Measurements from ENCODE around the gene OR7C1. TPM values are rescaled to one million over a fixed set of nuclear protein-coding genes. Genes with fewer than 3 reads are reported as not detected.
"Not testable (repeated sequence)": the region's sequence is repeated elsewhere in the genome, so short reads cannot be mapped to it uniquely, and the experiment has no call there.

The OR7C1 gene
- total RNA-seq, 1 experiment from 2014 or later: not detected

GRCh38 chr19:14785102-14785793 lies 49.7 kb downstream of the OR7C1 start:
- DNase-seq (ENCODE audit: extremely low read depth, low read depth): not testable (repeated sequence)

DNA sequence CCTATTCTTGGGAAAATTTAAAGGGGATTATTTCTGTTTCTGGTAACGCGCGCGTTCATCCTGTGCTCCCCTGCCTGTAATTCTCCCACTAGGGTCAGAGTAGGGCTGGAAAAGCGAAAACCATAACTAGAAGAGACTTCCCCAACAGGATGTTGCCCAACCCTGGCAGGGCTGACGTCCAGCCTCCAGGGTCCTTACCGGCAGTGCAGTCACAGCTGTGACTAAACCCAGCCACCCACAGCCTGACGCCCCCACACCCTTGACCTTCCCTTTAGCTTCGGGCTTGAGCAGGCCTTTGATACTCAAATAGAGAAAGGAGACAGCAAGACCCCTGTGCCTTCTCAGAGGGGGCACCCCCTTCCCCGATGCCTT lies 50.3 kb downstream of the OR7C1 start:
- not testable (repeated sequence) for DNase-seq (ENCODE audit: extremely low read depth, low read depth)

DNA sequence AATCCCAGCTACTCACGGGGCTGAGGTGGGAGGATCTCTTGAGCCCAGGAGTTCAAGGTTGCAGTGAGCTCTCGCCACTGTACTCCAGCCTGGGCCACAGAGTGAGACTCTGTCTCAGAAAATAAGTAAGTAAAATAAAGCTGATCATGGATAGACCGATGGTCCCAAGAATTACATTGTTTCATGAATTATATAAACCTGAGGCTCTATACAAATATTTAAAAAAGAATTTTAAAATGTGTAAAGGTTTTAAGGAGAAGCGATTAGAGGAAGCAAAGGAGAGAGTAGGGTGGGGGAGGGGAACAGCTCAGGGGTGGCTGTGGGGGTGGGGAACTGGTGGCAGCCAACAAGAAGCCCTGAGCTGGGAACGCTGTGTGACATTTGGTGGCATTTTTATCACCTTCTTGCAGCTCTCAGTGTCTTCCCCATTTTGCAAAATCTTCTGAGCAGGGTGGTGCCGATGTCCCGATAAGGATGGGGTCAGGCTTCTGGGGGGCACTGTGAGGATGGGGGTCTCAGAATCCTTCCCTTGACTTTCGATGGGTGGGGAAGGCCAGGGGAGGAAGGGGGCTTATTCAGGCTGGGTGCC lies 51.5 kb downstream of the OR7C1 start:
- DNase-seq (ENCODE audit: extremely low read depth, low read depth): not testable (repeated sequence)

DNA sequence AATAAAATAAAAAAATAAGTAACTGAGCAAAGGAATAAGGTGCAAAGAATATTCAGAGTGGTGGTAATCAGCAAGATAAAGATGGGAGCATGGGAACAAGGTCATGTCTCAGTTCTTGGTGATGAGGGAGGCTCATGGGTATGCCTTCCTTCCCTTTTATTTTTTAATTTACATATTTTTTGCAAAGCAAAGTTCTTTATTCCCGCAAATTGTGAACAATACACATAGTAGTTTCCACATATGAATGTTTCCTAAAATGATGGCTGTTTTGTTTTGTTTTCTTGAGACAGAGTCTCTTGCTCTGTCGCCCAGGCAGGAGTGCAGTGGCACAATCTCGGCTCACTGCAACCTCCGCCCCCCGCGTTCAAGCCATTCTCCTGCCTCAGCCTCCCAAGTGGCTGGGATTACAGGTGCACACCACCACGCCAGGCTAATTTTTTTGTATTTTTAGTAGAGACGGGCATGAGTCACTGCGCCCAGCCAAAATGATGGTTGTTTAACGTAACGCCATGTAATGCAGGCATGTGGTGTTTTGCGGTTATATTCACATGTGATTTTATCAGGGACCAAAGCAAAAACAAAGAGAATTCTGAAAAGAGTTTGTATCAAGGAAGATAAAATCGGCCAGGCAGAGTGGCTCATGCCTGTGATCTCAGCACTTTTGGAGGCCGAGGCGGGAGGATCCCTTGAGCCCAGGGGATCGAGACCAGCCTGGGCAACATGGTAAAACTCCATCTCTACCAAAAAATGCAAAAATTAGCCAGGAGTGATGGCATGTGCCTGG lies 52.2 kb downstream of the OR7C1 start:
- no peak for DNase-seq (ENCODE audit: extremely low read depth, low read depth)

GRCh38 chr19:14781713-14782536 lies 53.1 kb downstream of the OR7C1 start:
- not testable (repeated sequence) for DNase-seq (ENCODE audit: extremely low read depth, low read depth)

DNA sequence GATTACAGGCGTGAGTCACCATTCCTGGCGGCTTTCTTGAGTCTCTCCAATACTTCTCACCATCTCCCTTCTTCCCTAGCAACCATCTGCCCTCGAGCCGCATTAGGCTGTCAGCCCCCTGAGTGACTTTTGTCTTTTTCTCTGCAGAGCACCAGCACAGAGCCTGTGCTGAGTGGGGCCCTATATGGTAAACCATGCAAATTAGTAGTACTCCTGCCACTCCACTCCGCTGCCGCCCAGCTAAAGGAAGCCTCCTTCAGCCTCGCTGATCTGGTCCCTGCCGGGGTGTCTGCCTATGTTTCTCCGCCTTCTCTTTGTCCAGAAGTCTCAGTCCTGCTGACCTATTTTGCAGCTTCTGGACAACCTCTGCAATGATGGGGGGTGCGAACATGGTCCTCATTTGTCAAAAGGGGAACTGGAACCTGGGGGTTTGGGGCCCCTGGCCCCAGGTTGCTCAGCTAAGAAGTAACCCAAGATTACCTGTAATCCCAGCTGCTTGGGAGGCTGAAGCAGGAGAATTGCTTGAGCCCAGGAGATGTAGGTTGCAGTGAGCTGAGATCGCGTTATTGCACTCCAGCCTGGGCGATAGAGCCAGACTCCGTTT lies 54.3 kb downstream of the OR7C1 start:
- not testable (repeated sequence) for DNase-seq (ENCODE audit: extremely low read depth, low read depth)

DNA sequence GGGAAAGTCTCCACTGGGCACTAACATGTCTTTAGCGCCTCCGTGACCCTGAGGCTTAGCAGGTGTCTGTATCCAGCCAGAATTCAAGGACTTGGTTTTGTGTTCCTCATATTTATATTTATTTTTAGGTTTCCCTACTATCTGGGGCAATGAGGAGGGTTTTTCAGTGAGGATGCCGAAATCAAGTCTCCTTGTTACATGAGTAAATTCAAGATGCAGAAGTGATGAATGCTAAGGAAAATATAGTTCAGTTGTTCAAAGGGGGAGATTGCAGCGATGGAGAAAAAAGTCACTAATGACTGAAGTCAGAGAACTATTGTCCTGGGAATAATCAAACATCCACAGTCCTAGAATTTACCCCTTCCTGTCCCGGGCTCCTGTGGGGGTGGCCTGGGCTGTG lies 55.8 kb downstream of the OR7C1 start:
- DNase-seq (ENCODE audit: extremely low read depth, low read depth): no peak

- DNase-seq (ENCODE audit: extremely low read depth, low read depth): not testable (repeated sequence)
These were observed 56.7 kb downstream of the OR7C1 start, which contains the start of gene ADGRE2 for GRCh38 chr19:14778110-14778845. Gene ADGRE2, minus strand, starts transcription at chr19:14778560. Its CDS starts 1,804 bp downstream, at chr19:14776756.

- not testable (repeated sequence) for DNase-seq (ENCODE audit: extremely low read depth, low read depth)
These were observed 57.3 kb downstream of the OR7C1 start for GRCh38 chr19:14777645-14778044.

GRCh38 chr19:14775869-14776586 lies 59.0 kb downstream of the OR7C1 start:
- DNase-seq (ENCODE audit: extremely low read depth, low read depth): no peak

DNA sequence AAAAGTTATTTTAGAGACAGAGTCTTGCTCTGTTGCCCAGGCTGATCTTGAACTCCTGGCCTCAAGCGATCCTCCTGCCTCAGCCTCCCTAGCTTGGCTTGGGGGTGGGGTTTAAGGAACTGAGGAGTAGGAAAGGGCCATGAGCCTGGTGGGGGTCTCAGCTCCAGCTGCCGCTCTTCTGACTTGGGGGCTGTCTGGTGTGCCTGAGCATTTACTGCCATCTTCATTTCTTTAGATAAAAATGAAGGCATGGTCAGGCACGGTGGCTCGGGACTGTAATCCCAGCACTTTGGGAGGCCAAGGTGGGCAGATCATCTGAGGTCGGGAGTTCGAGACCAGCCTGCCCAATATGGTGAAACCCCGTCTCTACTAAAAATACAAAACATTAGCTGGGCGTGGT lies 59.7 kb downstream of the OR7C1 start:
- DNase-seq (ENCODE audit: extremely low read depth, low read depth): not testable (repeated sequence)

DNA sequence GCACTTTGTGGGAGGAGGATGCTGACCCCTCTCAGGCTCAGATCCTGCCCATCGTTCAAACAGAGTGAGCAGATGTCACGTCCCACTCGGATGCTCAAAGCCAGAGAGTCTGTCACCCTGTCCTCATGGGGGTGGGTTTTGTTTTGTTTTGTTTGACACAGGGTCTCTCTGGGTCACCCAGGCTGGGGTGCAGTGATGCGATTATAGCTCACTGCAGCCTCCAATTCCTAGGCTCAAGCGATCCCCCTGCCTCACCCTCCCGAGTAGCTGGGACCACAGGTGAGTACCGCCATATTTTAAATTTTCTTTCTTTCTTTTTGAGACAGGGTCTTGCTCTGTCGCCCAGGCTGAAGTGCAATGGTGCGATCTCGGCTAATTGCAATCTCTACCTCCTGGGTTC lies 60.6 kb downstream of the OR7C1 start:
- no peak for DNase-seq (ENCODE audit: extremely low read depth, low read depth)

DNA sequence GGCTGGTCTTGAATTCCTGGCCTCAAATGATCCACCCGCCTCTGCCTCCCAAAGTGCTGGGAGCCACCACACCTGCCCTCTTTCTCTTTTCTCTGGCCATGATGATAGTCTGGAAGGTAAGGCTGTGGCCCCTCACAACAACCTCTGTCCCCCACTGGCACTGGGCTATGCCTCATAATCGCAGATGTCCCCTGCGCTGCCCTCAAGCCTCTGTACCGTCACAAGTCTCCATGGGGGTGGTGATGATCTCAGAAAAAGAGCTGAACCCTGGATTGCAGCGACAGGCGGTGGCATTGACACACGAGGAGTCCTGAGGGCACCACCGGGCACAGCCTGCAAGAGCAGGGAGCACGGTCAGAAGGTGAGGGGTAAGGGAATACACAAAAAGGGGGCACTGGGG lies 61.3 kb downstream of the OR7C1 start:
- DNase-seq (ENCODE audit: extremely low read depth, low read depth): not testable (repeated sequence)

- no peak for DNase-seq (ENCODE audit: extremely low read depth, low read depth)
These were observed 62.0 kb downstream of the OR7C1 start for GRCh38 chr19:14772995-14773394.

DNA sequence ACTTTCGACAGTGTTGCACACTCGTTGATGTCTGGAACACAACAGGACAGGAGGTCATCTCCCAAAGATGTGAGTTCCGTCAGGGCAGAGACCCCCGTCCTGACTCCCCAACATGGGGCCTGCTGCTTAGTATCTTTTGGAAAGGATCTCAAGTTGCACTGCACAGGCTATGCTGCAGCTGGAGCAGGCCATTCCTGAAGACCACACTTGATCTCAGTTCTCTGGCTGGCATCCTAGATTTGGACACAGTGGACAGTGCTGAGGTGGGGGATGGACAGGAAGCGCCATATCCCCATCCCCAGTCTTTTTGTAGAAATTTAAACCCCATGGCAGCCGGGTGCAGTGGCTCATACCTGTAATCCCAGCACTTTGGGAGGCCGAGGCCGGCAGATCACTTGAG lies 62.5 kb downstream of the OR7C1 start:
- no peak for DNase-seq (ENCODE audit: extremely low read depth, low read depth)

- DNase-seq (ENCODE audit: extremely low read depth, low read depth): no peak
These were observed 63.8 kb downstream of the OR7C1 start for GRCh38 chr19:14770944-14771839.

DNA sequence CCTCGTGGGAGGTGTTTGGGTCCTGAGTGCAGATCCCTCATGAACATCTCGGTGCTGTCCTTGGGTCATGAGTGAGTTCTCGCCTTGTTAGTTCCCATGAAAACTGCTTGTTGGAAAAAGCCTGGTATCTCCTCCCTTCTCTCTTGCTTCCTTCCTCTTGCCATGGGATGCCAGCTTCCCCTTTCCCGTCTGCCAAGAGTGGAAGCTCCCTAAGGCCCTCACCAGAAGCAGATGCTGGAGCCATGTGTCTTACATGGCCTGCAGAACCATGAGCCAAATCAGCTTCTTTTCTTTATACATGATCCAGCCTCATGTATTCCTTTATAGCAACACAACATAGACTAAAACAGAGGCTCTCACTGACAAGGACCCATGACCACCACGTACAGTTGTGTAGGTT lies 64.8 kb downstream of the OR7C1 start:
- no peak for DNase-seq (ENCODE audit: extremely low read depth, low read depth)

DNA sequence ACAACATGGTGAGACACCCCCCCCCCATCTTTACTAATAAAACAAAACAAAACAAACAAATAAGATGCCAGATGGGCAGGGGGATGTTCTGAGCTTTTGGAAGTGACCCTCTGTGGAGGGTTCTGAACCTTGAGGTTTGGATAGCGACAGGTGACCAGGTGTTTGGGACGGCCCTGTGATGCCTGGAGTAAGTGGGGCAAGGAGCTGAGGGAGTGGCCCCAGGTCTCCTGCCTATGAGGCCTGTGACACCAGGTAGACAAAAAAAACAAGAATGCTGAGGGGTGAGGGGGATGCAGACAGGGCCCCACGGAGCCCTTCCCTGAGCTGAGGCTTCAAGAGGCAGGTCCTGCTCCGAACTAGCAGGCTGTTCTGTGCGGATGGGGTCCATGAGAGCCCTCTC lies 65.8 kb downstream of the OR7C1 start:
- DNase-seq (ENCODE audit: extremely low read depth, low read depth): no peak

All from NCI-H460 (cell line).